SK-N-SH (cell line): ENCODE data around the gene ARHGAP21. TPM values are rescaled to one million over a fixed set of nuclear protein-coding genes. Genes with fewer than 3 reads are reported as not detected.
"Not testable (repeated sequence)": the region's sequence is repeated elsewhere in the genome, so short reads cannot be mapped to it uniquely, and the experiment has no call there.

Experiments
- CTCF ChIA-PET: fragments of 300-600, 350-600 bp; formaldehyde crosslinking; extraction: SDS; loops from one replicate; lab custom pipeline; 2021; lab: Yijun Ruan, JAX
- POLR2A ChIA-PET: fragments of 350-600 bp; sonication (Branson Sonifier 250); formaldehyde crosslinking; extraction: SDS; loops from one replicate; lab custom pipeline; 2020; ENCODE audit warnings: antibody characterized with exemption, inconsistent platforms; lab: Yijun Ruan, JAX
- DNase-seq: peaks from one replicate; pipeline ENCODE4 v3.0.0; 2012
- H2AFZ ChIP-seq: fragments of 200-600 bp; sonication (generic); 2 replicates; pipeline ENCODE4 v1.8.1; 2016; ENCODE audit warnings: antibody characterized with exemption, mild to moderate bottlenecking, low read depth
- H3F3A ChIP-seq: fragments of 200-600 bp; sonication (generic); replicated peaks from 2 replicates; pipeline ENCODE3; 2016; ENCODE audit warnings: antibody characterized with exemption, mild to moderate bottlenecking; ENCODE audit not compliant: insufficient read depth
- H3K27ac ChIP-seq, 2 experiments: fragments of 200-500 bp in 1 of 2; fragments of 200-600 bp in 1 of 2; sonication (Bioruptor generic) in 1 of 2; sonication (generic), shearing (Covaris generic) in 1 of 2; 2 replicates each; pipeline versions ENCODE4 v1.5.1 to v1.6.1; 2014 to 2016; ENCODE audit warnings: low read depth in 2 of 2, inconsistent platforms in 1 of 2, low read length in 1 of 2, mild to moderate bottlenecking in 1 of 2, mixed read lengths in 1 of 2
- H3K27me3 ChIP-seq: fragments of 200-600 bp; sonication (generic), shearing (Covaris generic); 2 replicates; pipeline ENCODE4 v1.6.1; 2016; ENCODE audit warnings: mixed run types; ENCODE audit not compliant: insufficient read depth
- H3K36me3 ChIP-seq, 2 experiments: fragments of 200-500 bp in 1 of 2; fragments of 200-600 bp in 1 of 2; sonication (Bioruptor generic) in 1 of 2; sonication (generic) in 1 of 2; replicated peaks in 1 of 2; 2 replicates each; pipeline versions ENCODE3 to v1.5.1; 2014 to 2016; ENCODE audit warnings: low read length in 1 of 2, mild to moderate bottlenecking in 1 of 2; ENCODE audit not compliant: insufficient read depth in 2 of 2, control insufficient read depth in 1 of 2
- H3K4me1 ChIP-seq, 2 experiments: fragments of 200-500 bp in 1 of 2; fragments of 200-600 bp in 1 of 2; sonication (Bioruptor generic) in 1 of 2; sonication (generic), shearing (Covaris generic) in 1 of 2; 2 replicates each; pipeline versions ENCODE4 v1.5.1 to v1.6.1; 2014 to 2016; ENCODE audit warnings: low read depth in 1 of 2, low read length in 1 of 2, mixed run types in 1 of 2; ENCODE audit not compliant: insufficient read depth in 2 of 2, control insufficient read depth in 1 of 2
- H3K4me2 ChIP-seq: fragments of 200-600 bp; sonication (generic), shearing (Covaris generic); 2 replicates; pipeline ENCODE4 v1.6.1; 2017; ENCODE audit warnings: mixed run types
- H3K4me3 ChIP-seq, 2 experiments: fragments of 200-500 bp in 1 of 2; fragments of 200-600 bp in 1 of 2; sonication (Bioruptor generic) in 1 of 2; sonication (generic), shearing (Covaris generic) in 1 of 2; 2 replicates each; pipeline versions ENCODE4 v1.5.1 to v1.8.1; 2014 to 2016; ENCODE audit warnings: low read depth in 2 of 2, inconsistent platforms in 1 of 2, low read length in 1 of 2, mild to moderate bottlenecking in 1 of 2, mixed read lengths in 1 of 2, moderate library complexity in 1 of 2
- H3K79me2 ChIP-seq: fragments of 200-600 bp; sonication (generic); 2 replicates; pipeline ENCODE4 v1.8.1; 2017; ENCODE audit warnings: mild to moderate bottlenecking; ENCODE audit not compliant: insufficient read depth
- H3K9ac ChIP-seq: fragments of 200-600 bp; sonication (generic); 2 replicates; pipeline ENCODE4 v1.6.1; 2017; ENCODE audit warnings: mixed run types
- H3K9me2 ChIP-seq: fragments of 200-600 bp; sonication (generic); 2 replicates; pipeline ENCODE4 v1.6.1; 2017; ENCODE audit warnings: mixed run types
- H3K9me3 ChIP-seq: fragments of 200-600 bp; sonication (generic); 2 replicates; pipeline ENCODE4 v1.6.1; 2017; ENCODE audit warnings: mixed run types, mild to moderate bottlenecking, moderate library complexity
- H4K20me1 ChIP-seq: fragments of 200-600 bp; sonication (generic); 2 replicates; pipeline ENCODE4 v1.6.1; 2017; ENCODE audit warnings: mild to moderate bottlenecking, mixed run types; ENCODE audit not compliant: insufficient read depth
- FOXJ3 ChIP-seq: sonication (generic); formaldehyde crosslinking; IDR thresholded peaks from 2 replicates; pipeline ENCODE4 v1.5.1; 2020; ENCODE audit warnings: mild to moderate bottlenecking, missing genetic modification reagents
- POLR2AphosphoS5 ChIP-seq: IDR thresholded peaks from 2 replicates; pipeline ENCODE4 v1.6.1; 2012; ENCODE audit warnings: low read depth, low read length
- RAD21 ChIP-seq: IDR thresholded peaks from 2 replicates; pipeline ENCODE4 v1.6.1; 2012; ENCODE audit warnings: mild to moderate bottlenecking, low read length
- SMC3 ChIP-seq: IDR thresholded peaks from 2 replicates; pipeline ENCODE4 v1.6.1; 2012; ENCODE audit warnings: low read depth, low read length, improper control_type of control experiment
- TAF1 ChIP-seq: IDR thresholded peaks from 2 replicates; pipeline ENCODE4 v1.6.1; 2012; ENCODE audit warnings: low read depth, mild to moderate bottlenecking, low read length, moderate library complexity, borderline replicate concordance
- WGBS: methylation state at CpG from one replicate; pipeline ENCODE4 v1.1.6; 2017; ENCODE audit warnings: low lambda C conversion rate; 5-methylcytosine and 5-hydroxymethylcytosine counted together
- polyA plus RNA-seq, 3 experiments: library from polyadenylated mRNA; depleted of rRNA; stranded (reverse); fragments of >200 nt; gene quantifications; 2 replicates each; pipeline ENCODE4 v1.2.3, GENCODE V29; 2012
- TF ChIP-seq, protein P1 (sequence below): fragments of 150-350 bp; IDR thresholded peaks from 2 replicates; pipeline ENCODE4 v1.6.1; 2017; ENCODE audit warnings: antibody characterized with exemption, low read length, low read depth, borderline replicate concordance
- TF ChIP-seq, protein P2 (sequence below): fragments of 200-600 bp; sonication (generic); IDR thresholded peaks from 2 replicates; pipeline ENCODE4 v1.6.1; 2017; ENCODE audit warnings: antibody characterized with exemption, mild to moderate bottlenecking, moderate library complexity
- TF ChIP-seq, protein P3 (sequence below): IDR thresholded peaks from 2 replicates; pipeline ENCODE4 v1.6.1; 2012; ENCODE audit warnings: mild to moderate bottlenecking, low read depth, low read length, moderate library complexity

The ARHGAP21 gene
- polyA plus RNA-seq, 1 of the 3 experiments (the other 2 are of a cell fraction) = 27.8 TPM

DNA sequence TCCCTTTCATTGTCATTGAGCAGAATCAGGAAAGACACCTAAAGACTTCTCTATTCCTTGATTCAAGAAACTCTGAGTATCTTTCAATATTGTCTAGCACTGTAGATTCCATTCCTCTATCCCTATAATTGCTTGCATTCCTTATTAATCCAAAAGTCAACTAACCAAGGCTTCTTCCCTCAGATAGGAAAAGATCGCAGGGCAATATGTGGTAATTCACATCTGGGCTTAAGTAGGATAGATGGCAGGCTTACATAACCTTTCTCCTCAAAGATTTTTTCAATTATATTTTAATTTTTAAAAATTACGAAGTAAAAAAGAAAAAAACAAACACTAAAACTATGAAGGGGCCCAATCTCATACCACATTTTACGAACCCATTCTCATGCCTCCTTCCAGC, 7.1 kb upstream of the ARHGAP21 start:
- 93% methylated on average over 3 of the region's 3 CpGs for WGBS
- CTCF ChIA-PET = interaction anchor here (1.2 kb wide), 1 partner anchor 88 kb away, joined by 3 read pairs; no protein-coding TSS in a partner anchor
- no peaks in the 10 kb centered on the region for H3K27me3 ChIP-seq
- no peaks in the 10 kb centered on the region for H4K20me1 ChIP-seq
- no peak overlapping the region for H3K4me2 ChIP-seq
- no peak for DNase-seq
- POLR2A ChIA-PET = no interaction called here
- H3K9ac ChIP-seq = no peak overlapping the region
- no peak overlapping the region for H3K4me3 ChIP-seq
- no peaks in the 10 kb centered on the region for H3K36me3 ChIP-seq
- H3K79me2 ChIP-seq = no peaks in the 10 kb centered on the region
- no peaks in the 10 kb centered on the region for H3K9me3 ChIP-seq
- no peak overlapping the region for H3K27ac ChIP-seq
- H2AFZ ChIP-seq = no peak overlapping the region
- H3K9me2 ChIP-seq = no peaks in the 10 kb centered on the region
- H3F3A ChIP-seq = no peaks in the 10 kb centered on the region
- TF ChIP-seq TAF1 = no peak
- TF ChIP-seq, protein P1, sequence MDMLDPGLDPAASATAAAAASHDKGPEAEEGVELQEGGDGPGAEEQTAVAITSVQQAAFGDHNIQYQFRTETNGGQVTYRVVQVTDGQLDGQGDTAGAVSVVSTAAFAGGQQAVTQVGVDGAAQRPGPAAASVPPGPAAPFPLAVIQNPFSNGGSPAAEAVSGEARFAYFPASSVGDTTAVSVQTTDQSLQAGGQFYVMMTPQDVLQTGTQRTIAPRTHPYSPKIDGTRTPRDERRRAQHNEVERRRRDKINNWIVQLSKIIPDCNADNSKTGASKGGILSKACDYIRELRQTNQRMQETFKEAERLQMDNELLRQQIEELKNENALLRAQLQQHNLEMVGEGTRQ = no peak
- TF ChIP-seq, all 33 proteins: peak for 0
- H3K4me1 ChIP-seq = no peaks in the 10 kb centered on the region

DNA sequence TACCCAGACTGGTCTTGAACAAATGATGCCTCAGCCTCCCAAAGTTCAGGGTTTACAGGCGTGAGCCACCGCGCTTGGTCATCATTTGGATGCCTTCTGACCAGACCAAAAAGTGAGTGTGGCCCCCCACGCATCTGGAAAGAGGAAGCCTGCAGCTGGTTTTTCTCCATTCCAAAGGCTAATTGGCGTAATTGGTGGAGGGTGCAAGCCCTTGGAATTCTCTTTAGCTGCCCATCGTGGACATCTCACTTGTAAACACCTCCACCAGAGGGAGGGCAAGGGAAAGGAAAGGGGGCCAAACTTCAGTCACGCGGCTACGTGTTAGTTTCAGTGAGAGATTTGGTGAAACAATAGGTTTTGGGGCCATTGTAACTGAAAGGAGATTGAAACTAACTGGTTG, 4.1 kb upstream of the ARHGAP21 start:
- WGBS = 85% methylated on average over 9 of the region's 9 CpGs
- no peaks in the 10 kb centered on the region for H4K20me1 ChIP-seq
- no peaks in the 10 kb centered on the region for H3K27me3 ChIP-seq
- H3K9ac ChIP-seq = no peak overlapping the region
- no peaks in the 10 kb centered on the region; a peak in 1 of 4 replicates for H3K4me1 ChIP-seq
- no peak overlapping the region for H3K4me2 ChIP-seq
- TF ChIP-seq RAD21 = peak; percentile 46
- peak; percentile 38 for TF ChIP-seq SMC3
- no peak for TF ChIP-seq FOXJ3 (CRISPR knock-in tag)
- TF ChIP-seq, protein P2, sequence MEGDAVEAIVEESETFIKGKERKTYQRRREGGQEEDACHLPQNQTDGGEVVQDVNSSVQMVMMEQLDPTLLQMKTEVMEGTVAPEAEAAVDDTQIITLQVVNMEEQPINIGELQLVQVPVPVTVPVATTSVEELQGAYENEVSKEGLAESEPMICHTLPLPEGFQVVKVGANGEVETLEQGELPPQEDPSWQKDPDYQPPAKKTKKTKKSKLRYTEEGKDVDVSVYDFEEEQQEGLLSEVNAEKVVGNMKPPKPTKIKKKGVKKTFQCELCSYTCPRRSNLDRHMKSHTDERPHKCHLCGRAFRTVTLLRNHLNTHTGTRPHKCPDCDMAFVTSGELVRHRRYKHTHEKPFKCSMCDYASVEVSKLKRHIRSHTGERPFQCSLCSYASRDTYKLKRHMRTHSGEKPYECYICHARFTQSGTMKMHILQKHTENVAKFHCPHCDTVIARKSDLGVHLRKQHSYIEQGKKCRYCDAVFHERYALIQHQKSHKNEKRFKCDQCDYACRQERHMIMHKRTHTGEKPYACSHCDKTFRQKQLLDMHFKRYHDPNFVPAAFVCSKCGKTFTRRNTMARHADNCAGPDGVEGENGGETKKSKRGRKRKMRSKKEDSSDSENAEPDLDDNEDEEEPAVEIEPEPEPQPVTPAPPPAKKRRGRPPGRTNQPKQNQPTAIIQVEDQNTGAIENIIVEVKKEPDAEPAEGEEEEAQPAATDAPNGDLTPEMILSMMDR = peak; percentile 39; the same call in 1 of the 2 replicates
- no peak overlapping the region for H3K4me3 ChIP-seq
- H3K79me2 ChIP-seq = peaks cover 3% of the 10 kb centered on the region; the same call in 1 of the 2 replicates
- H3K36me3 ChIP-seq = no peaks in the 10 kb centered on the region
- peaks cover 6% of the 10 kb centered on the region for H3F3A ChIP-seq
- no peaks in the 10 kb centered on the region for H3K9me3 ChIP-seq
- POLR2A ChIA-PET = interaction anchor here (0.7 kb wide), 1 partner anchor 60 kb away, joined by 3 read pairs; no protein-coding TSS in a partner anchor
- H3K27ac ChIP-seq = no peak overlapping the region
- H3K9me2 ChIP-seq = no peaks in the 10 kb centered on the region
- H2AFZ ChIP-seq = no peak overlapping the region
- CTCF ChIA-PET = interaction anchor here (1.3 kb wide), 1 partner anchor 225 kb away, joined by 3 read pairs; the partner anchor contains the start of gene PRTFDC1
- no peak for DNase-seq

DNA sequence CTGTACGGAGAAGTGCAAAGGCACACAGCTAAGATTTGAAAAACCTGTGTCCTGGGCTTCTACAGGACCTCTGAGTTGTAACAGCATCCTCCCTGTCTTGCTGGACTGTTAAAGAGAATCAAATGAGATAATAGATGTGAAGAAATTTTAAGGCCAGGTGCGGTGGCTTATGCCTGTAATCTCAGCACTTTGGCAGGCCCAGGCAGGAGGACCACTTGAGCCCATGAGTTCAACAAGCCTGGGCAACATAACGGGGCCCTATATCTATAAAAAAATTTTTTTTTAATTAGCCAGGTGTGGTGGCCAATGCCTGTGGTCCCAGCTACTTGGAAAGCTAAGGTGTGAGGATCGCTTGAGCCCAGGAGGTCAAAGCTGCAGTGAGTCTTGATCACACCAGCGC, 2.9 kb upstream of the ARHGAP21 start:
- ChIA-PET CTCF (interaction anchor here (0.9 to 2.2 kb wide), 4 partner anchors 26 to 355 kb away, joined by 3 to 9 read pairs (median 4); no protein-coding TSS in a partner anchor), POLR2A (no interaction called here)
- TF ChIP-seq POLR2AphosphoS5 = no peak
- TF ChIP-seq, protein P3, sequence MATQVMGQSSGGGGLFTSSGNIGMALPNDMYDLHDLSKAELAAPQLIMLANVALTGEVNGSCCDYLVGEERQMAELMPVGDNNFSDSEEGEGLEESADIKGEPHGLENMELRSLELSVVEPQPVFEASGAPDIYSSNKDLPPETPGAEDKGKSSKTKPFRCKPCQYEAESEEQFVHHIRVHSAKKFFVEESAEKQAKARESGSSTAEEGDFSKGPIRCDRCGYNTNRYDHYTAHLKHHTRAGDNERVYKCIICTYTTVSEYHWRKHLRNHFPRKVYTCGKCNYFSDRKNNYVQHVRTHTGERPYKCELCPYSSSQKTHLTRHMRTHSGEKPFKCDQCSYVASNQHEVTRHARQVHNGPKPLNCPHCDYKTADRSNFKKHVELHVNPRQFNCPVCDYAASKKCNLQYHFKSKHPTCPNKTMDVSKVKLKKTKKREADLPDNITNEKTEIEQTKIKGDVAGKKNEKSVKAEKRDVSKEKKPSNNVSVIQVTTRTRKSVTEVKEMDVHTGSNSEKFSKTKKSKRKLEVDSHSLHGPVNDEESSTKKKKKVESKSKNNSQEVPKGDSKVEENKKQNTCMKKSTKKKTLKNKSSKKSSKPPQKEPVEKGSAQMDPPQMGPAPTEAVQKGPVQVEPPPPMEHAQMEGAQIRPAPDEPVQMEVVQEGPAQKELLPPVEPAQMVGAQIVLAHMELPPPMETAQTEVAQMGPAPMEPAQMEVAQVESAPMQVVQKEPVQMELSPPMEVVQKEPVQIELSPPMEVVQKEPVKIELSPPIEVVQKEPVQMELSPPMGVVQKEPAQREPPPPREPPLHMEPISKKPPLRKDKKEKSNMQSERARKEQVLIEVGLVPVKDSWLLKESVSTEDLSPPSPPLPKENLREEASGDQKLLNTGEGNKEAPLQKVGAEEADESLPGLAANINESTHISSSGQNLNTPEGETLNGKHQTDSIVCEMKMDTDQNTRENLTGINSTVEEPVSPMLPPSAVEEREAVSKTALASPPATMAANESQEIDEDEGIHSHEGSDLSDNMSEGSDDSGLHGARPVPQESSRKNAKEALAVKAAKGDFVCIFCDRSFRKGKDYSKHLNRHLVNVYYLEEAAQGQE = no peak
- Histone ChIP-seq H3F3A (peaks cover 11% of the 10 kb centered on the region), H3K27ac (no peak overlapping the region), H4K20me1 (peaks cover 1% of the 10 kb centered on the region; the same call in 1 of the 2 replicates), H3K9me2 (no peaks in the 10 kb centered on the region), H2AFZ (no peak overlapping the region), H3K9ac (no peak overlapping the region), H3K4me3 (no peak overlapping the region), H3K4me2 (no peak overlapping the region), H3K4me1 (peaks cover 0 to 6% of the 10 kb centered on the region in 2 experiments; a peak in 1 of 4 replicates), H3K9me3 (no peaks in the 10 kb centered on the region), H3K79me2 (peaks cover 15% of the 10 kb centered on the region), H3K36me3 (peaks cover 0 to 2% of the 10 kb centered on the region in 2 experiments), H3K27me3 (no peaks in the 10 kb centered on the region)
- no peak for DNase-seq
- WGBS = over 99% methylated on average over 5 of the region's 5 CpGs

DNA sequence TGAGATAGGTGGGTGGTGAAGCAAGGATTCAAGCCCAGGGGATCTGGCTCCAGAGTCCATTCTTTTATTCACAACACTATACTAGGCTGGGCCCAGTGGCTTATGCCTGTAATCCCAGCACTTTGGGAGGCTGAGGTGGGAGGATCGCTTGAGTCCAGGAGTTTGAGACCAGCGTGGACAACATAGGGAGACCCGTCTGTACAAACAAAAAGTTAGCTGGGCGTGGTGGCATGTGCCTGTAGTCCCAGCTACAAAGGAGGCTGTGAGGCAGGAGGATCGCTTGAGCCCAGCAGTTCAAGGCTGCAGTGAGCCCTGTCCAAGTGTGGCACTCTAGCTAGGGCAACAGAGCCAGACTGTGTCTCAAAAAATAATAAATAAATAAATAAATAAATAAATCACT, 2.3 kb upstream of the ARHGAP21 start:
- H3K27me3 ChIP-seq, H3K9me3 ChIP-seq, DNase-seq, H4K20me1 ChIP-seq, H2AFZ ChIP-seq, H3K9ac ChIP-seq, H3K4me2 ChIP-seq, POLR2A ChIA-PET, H3K27ac ChIP-seq, H3K36me3 ChIP-seq, H3K4me3 ChIP-seq, H3K9me2 ChIP-seq: not testable (repeated sequence)
- H3F3A ChIP-seq = peaks cover 11% of the 10 kb centered on the region
- peaks cover 21% of the 10 kb centered on the region for H3K79me2 ChIP-seq
- CTCF ChIA-PET = interaction anchor here (0.9 to 2.2 kb wide), 5 partner anchors 25 to 355 kb away, joined by 3 to 9 read pairs (median 3); no protein-coding TSS in a partner anchor
- WGBS = 92% methylated on average over 5 of the region's 5 CpGs
- H3K4me1 ChIP-seq = peaks cover 0 to 12% of the 10 kb centered on the region in 2 experiments; a peak in 2 of 4 replicates
